Measurements from ENCODE around the gene ZNF554. TPM values are rescaled to one million over a fixed set of nuclear protein-coding genes. Genes with fewer than 3 reads are reported as not detected.

Gene ZNF554
- total RNA-seq, result 1.8 TPM

GRCh38 chr19:2819540-2820111 lies at the start of gene ZNF554:
Gene ZNF554 (plus strand): TSS chr19:2819868. CDS start chr19:2820072, 204 bp downstream.
- H3K27me3 ChIP-seq (ENCODE audit: insufficient read depth, low read length), result no peaks in the 10 kb centered on the region
- H3K4me3 ChIP-seq (ENCODE audit: low read length), result peak within 1 kb of the TSS; percentile 61
- H3K9me3 ChIP-seq (ENCODE audit: low read depth, low read length), result no peaks in the 10 kb centered on the region
- H3K4me1 ChIP-seq (ENCODE audit: insufficient read depth, low read length), result peaks cover 14% of the 10 kb centered on the region

- Histone ChIP-seq H3K9me3 (ENCODE audit: low read depth, low read length) (no peaks in the 10 kb centered on the region), H3K4me3 (ENCODE audit: low read length) (no peak overlapping the region), H3K4me1 (ENCODE audit: insufficient read depth, low read length) (peaks cover 18% of the 10 kb centered on the region), H3K27me3 (ENCODE audit: insufficient read depth, low read length) (no peaks in the 10 kb centered on the region)
These were observed 49.3 kb upstream of the ZNF554 start for GRCh38 chr19:2770055-2771013.

GRCh38 chr19:2771786-2772674 lies 47.6 kb upstream of the ZNF554 start:
- Histone ChIP-seq H3K27me3 (ENCODE audit: insufficient read depth, low read length) (no peaks in the 10 kb centered on the region), H3K9me3 (ENCODE audit: low read depth, low read length) (no peaks in the 10 kb centered on the region), H3K4me3 (ENCODE audit: low read length) (no peak overlapping the region)

GRCh38 chr19:2774083-2774679 lies 45.5 kb upstream of the ZNF554 start:
- no peaks in the 10 kb centered on the region for H3K27me3 ChIP-seq (ENCODE audit: insufficient read depth, low read length)
- peaks cover 29% of the 10 kb centered on the region for H3K4me1 ChIP-seq (ENCODE audit: insufficient read depth, low read length)
- H3K9me3 ChIP-seq (ENCODE audit: low read depth, low read length), result no peaks in the 10 kb centered on the region
- no peak overlapping the region for H3K4me3 ChIP-seq (ENCODE audit: low read length)

More at GRCh38 chr19:2771786-2772674, 47.6 kb upstream of the ZNF554 start:
- peaks cover 29% of the 10 kb centered on the region for H3K4me1 ChIP-seq (ENCODE audit: insufficient read depth, low read length)

GRCh38 chr19:2774953-2775555 lies 44.6 kb upstream of the ZNF554 start:
- peaks cover 28% of the 10 kb centered on the region for H3K4me1 ChIP-seq (ENCODE audit: insufficient read depth, low read length)
- no peak overlapping the region for H3K4me3 ChIP-seq (ENCODE audit: low read length)
- no peaks in the 10 kb centered on the region for H3K9me3 ChIP-seq (ENCODE audit: low read depth, low read length)
- no peaks in the 10 kb centered on the region for H3K27me3 ChIP-seq (ENCODE audit: insufficient read depth, low read length)

- Histone ChIP-seq H3K4me3 (ENCODE audit: low read length) (peak overlapping the region; percentile 24), H3K9me3 (ENCODE audit: low read depth, low read length) (no peaks in the 10 kb centered on the region), H3K27me3 (ENCODE audit: insufficient read depth, low read length) (no peaks in the 10 kb centered on the region), H3K4me1 (ENCODE audit: insufficient read depth, low read length) (peaks cover 21% of the 10 kb centered on the region)
These were observed 43.9 kb upstream of the ZNF554 start for GRCh38 chr19:2775556-2776430.

- no peaks in the 10 kb centered on the region for H3K27me3 ChIP-seq (ENCODE audit: insufficient read depth, low read length)
- H3K4me1 ChIP-seq (ENCODE audit: insufficient read depth, low read length), result peaks cover 42% of the 10 kb centered on the region
- no peaks in the 10 kb centered on the region for H3K9me3 ChIP-seq (ENCODE audit: low read depth, low read length)
- no peak overlapping the region for H3K4me3 ChIP-seq (ENCODE audit: low read length)
These were observed 41.5 kb upstream of the ZNF554 start for GRCh38 chr19:2777952-2778683.

- no peaks in the 10 kb centered on the region for H3K9me3 ChIP-seq (ENCODE audit: low read depth, low read length)
- peaks cover 51% of the 10 kb centered on the region for H3K4me1 ChIP-seq (ENCODE audit: insufficient read depth, low read length)
- H3K4me3 ChIP-seq (ENCODE audit: low read length), result no peak overlapping the region
- no peaks in the 10 kb centered on the region for H3K27me3 ChIP-seq (ENCODE audit: insufficient read depth, low read length)
These were observed 40.4 kb upstream of the ZNF554 start for GRCh38 chr19:2779121-2779740.

GRCh38 chr19:2780284-2780683 lies 39.4 kb upstream of the ZNF554 start:
- Histone ChIP-seq H3K4me1 (ENCODE audit: insufficient read depth, low read length) (peaks cover 51% of the 10 kb centered on the region), H3K9me3 (ENCODE audit: low read depth, low read length) (no peaks in the 10 kb centered on the region), H3K27me3 (ENCODE audit: insufficient read depth, low read length) (no peaks in the 10 kb centered on the region), H3K4me3 (ENCODE audit: low read length) (no peak overlapping the region)

GRCh38 chr19:2782329-2782935 lies 37.2 kb upstream of the ZNF554 start:
- Histone ChIP-seq H3K4me3 (ENCODE audit: low read length) (peak overlapping the region; percentile 98), H3K27me3 (ENCODE audit: insufficient read depth, low read length) (no peaks in the 10 kb centered on the region), H3K9me3 (ENCODE audit: low read depth, low read length) (no peaks in the 10 kb centered on the region), H3K4me1 (ENCODE audit: insufficient read depth, low read length) (peaks cover 50% of the 10 kb centered on the region)

- Histone ChIP-seq H3K9me3 (ENCODE audit: low read depth, low read length) (no peaks in the 10 kb centered on the region), H3K4me1 (ENCODE audit: insufficient read depth, low read length) (peaks cover 50% of the 10 kb centered on the region), H3K4me3 (ENCODE audit: low read length) (peak within 1 kb of the TSS; percentile 98), H3K27me3 (ENCODE audit: insufficient read depth, low read length) (no peaks in the 10 kb centered on the region)
These were observed 36.5 kb upstream of the ZNF554 start, which contains the start of gene SGTA for GRCh38 chr19:2782936-2783780. Gene SGTA (minus strand): TSS chr19:2783273. CDS start chr19:2769068, 14,205 bp downstream.

GRCh38 chr19:2783781-2784145 lies 35.9 kb upstream of the ZNF554 start:
- Histone ChIP-seq H3K27me3 (ENCODE audit: insufficient read depth, low read length) (no peaks in the 10 kb centered on the region), H3K4me3 (ENCODE audit: low read length) (no peak overlapping the region), H3K4me1 (ENCODE audit: insufficient read depth, low read length) (peaks cover 50% of the 10 kb centered on the region), H3K9me3 (ENCODE audit: low read depth, low read length) (no peaks in the 10 kb centered on the region)

Data from mononuclear cell (primary cell).